GM23248 (cell line): ENCODE data around the gene KCNMA1. TPM values are rescaled to one million over a fixed set of nuclear protein-coding genes. Genes with fewer than 3 reads are reported as not detected.
"Not testable (repeated sequence)": the region's sequence is repeated elsewhere in the genome, so short reads cannot be mapped to it uniquely, and the experiment has no call there.

ENCODE experiments used
- DNase-seq: peaks from one replicate; pipeline ENCODE4 v3.0.0-alpha.2; 2015
- H2AFZ ChIP-seq: fragments of 200-600 bp; sonication (generic); 2 replicates; pipeline ENCODE4 v1.6.1; 2016; ENCODE audit warnings: antibody characterized with exemption
- H3F3A ChIP-seq: fragments of 200-600 bp; sonication (generic); 2 replicates; pipeline ENCODE4 v1.6.1; 2016; ENCODE audit warnings: mild to moderate bottlenecking, antibody characterized with exemption, mixed run types; ENCODE audit not compliant: insufficient read depth
- H3K27ac ChIP-seq: fragments of 200-600 bp; sonication (generic); 2 replicates; pipeline ENCODE4 v1.5.1; 2016; ENCODE audit warnings: mild to moderate bottlenecking
- H3K27me3 ChIP-seq: fragments of 200-600 bp; sonication (generic); replicated peaks from 2 replicates; pipeline ENCODE4 v1.6.1; 2016; ENCODE audit warnings: mild to moderate bottlenecking; ENCODE audit not compliant: insufficient read depth
- H3K36me3 ChIP-seq: fragments of 200-600 bp; sonication (generic); 2 replicates; pipeline ENCODE4 v1.6.1; 2016; ENCODE audit warnings: low read depth, mild to moderate bottlenecking
- H3K4me1 ChIP-seq: fragments of 200-600 bp; sonication (generic); 2 replicates; pipeline ENCODE4 v1.6.1; 2016; ENCODE audit warnings: mild to moderate bottlenecking; ENCODE audit not compliant: insufficient read depth
- H3K4me2 ChIP-seq: fragments of 200-600 bp; sonication (generic); one replicate; pipeline ENCODE4 v1.6.1; 2016; ENCODE audit warnings: mild to moderate bottlenecking; ENCODE audit not compliant: unreplicated experiment
- H3K4me3 ChIP-seq: fragments of 200-600 bp; sonication (generic); 2 replicates; pipeline ENCODE4 v1.5.1; 2016; ENCODE audit warnings: mild to moderate bottlenecking
- H3K79me2 ChIP-seq: fragments of 200-600 bp; sonication (generic); 2 replicates; pipeline ENCODE4 v1.6.1; 2016; ENCODE audit warnings: mild to moderate bottlenecking; ENCODE audit not compliant: insufficient read depth
- H3K9ac ChIP-seq: fragments of 200-600 bp; sonication (generic); 2 replicates; pipeline ENCODE4 v1.6.1; 2016; ENCODE audit warnings: mild to moderate bottlenecking
- H3K9me2 ChIP-seq: fragments of 200-600 bp; sonication (generic); 2 replicates; pipeline ENCODE4 v1.6.1; 2016; ENCODE audit warnings: mixed run types, mild to moderate bottlenecking, moderate library complexity; ENCODE audit not compliant: insufficient read depth
- H3K9me3 ChIP-seq: fragments of 200-600 bp; sonication (generic); one replicate; pipeline ENCODE4 v1.6.1; 2017; ENCODE audit warnings: low read depth
- H4K20me1 ChIP-seq: fragments of 200-600 bp; sonication (generic); 2 replicates; pipeline ENCODE4 v1.6.0; 2016; ENCODE audit not compliant: insufficient read depth
- EZH2 ChIP-seq: fragments of 200-600 bp; sonication (generic); IDR thresholded peaks from 2 replicates; pipeline ENCODE4 v1.6.1; 2018; ENCODE audit warnings: antibody characterized with exemption, mild to moderate bottlenecking; ENCODE audit not compliant: insufficient read depth, poor library complexity, severe bottlenecking
- EZH2phosphoT487 ChIP-seq: fragments of 200-600 bp; sonication (generic); IDR thresholded peaks from 2 replicates; pipeline ENCODE4 v1.6.1; 2018; ENCODE audit warnings: antibody characterized with exemption, moderate library complexity, mild to moderate bottlenecking, low read depth; ENCODE audit not compliant: insufficient read depth
- WGBS, 2 experiments: methylation state at CpG; one replicate each; pipeline ENCODE4 v1.1.6; 2015 to 2017; ENCODE audit warnings: low lambda C conversion rate in 2 of 2, low coverage in 1 of 2; ENCODE audit errors: missing lambda C conversion rate in 2 of 2; 5-methylcytosine and 5-hydroxymethylcytosine counted together
- in situ Hi-C: fragments of 300-500 bp; cut with MboI; formaldehyde crosslinking; loops from 2 replicates; pipeline ENCODE4 v1.15.0; 2020
- polyA plus RNA-seq: library from polyadenylated mRNA; unstranded; fragments of >200 nt; fragmentation: Nextera tagmentation; extraction: Ambion mirVana; gene quantifications from 2 replicates; pipeline ENCODE4 v1.2.1, GENCODE V29; 2016
- total RNA-seq: library from RNA; depleted of rRNA; stranded (reverse); fragments of >200 nt; shearing (Covaris generic); gene quantifications from 2 replicates; pipeline ENCODE4 v1.2.3, GENCODE V29; 2014

The KCNMA1 gene
- total and polyA plus RNA-seq, 2 experiments from 2014 or later: 14.2 to 25.1 TPM

DNA sequence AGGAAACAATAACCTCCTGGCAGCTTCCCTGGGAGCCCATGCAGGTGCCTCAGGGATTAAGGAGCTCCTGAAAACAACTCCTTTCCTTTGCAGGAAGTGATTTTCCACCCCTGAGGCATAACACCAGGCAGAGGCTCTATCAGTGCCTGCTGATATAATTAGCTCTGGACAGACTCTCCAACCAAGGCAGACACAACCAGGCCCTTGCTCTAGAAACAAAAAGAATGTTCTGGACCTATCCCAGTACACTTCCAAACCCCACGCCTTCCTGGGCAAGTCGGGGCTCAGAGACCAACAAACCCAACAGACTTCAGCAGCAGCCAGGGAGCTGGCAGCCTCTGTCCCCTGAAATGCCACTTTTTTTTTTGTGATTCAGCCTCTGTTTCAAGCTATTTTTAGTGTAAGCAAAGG, 247.1 kb downstream of the KCNMA1 start:
- DNase-seq: peak; percentile 51
- H3K9ac ChIP-seq: no peak overlapping the region
- TF ChIP-seq EZH2: no peak
- TF ChIP-seq EZH2phosphoT487: no peak
- peaks cover 54% of the 10 kb centered on the region for H3K4me1 ChIP-seq
- H3K4me2 ChIP-seq: peak overlapping the region; percentile 53
- peaks cover 48% of the 10 kb centered on the region for H3F3A ChIP-seq
- WGBS, 2 experiments: 39% methylated on average over 2 of the region's 2 CpGs
- peak overlapping the region; percentile 74 for H2AFZ ChIP-seq
- H3K27me3 ChIP-seq: no peaks in the 10 kb centered on the region
- H4K20me1 ChIP-seq: no peaks in the 10 kb centered on the region
- peak overlapping the region; percentile 78 for H3K27ac ChIP-seq
- no peak overlapping the region for H3K4me3 ChIP-seq
- H3K9me3 ChIP-seq: no peaks in the 10 kb centered on the region
- no peaks in the 10 kb centered on the region for H3K36me3 ChIP-seq
- H3K79me2 ChIP-seq: peaks cover 18% of the 10 kb centered on the region
- in situ Hi-C loops: loop anchor here (10.0 kb wide), 1 partner anchor 244 kb away; the partner anchor contains the start of gene KCNMA1
- H3K9me2 ChIP-seq: no peaks in the 10 kb centered on the region

- Histone ChIP-seq H3K36me3 (no peaks in the 10 kb centered on the region), H3K9me2 (no peaks in the 10 kb centered on the region), H4K20me1 (no peaks in the 10 kb centered on the region), H3K79me2 (peaks cover 18% of the 10 kb centered on the region), H3K27ac (no peak overlapping the region), H3K4me1 (peaks cover 53% of the 10 kb centered on the region), H2AFZ (no peak overlapping the region), H3K4me3 (no peak overlapping the region), H3K9ac (no peak overlapping the region), H3K9me3 (no peaks in the 10 kb centered on the region), H3K4me2 (no peak overlapping the region), H3K27me3 (no peaks in the 10 kb centered on the region), H3F3A (peaks cover 46% of the 10 kb centered on the region)
- in situ Hi-C loops: no loop called here
- TF ChIP-seq EZH2phosphoT487: no peak
- no peak for TF ChIP-seq EZH2
- DNase-seq: no peak
- WGBS, 2 experiments: 69 to 76% methylated on average over 2 of the region's 2 CpGs
Measured at GRCh38 chr10:77388571-77389100, 249.0 kb downstream of the KCNMA1 start.

DNA sequence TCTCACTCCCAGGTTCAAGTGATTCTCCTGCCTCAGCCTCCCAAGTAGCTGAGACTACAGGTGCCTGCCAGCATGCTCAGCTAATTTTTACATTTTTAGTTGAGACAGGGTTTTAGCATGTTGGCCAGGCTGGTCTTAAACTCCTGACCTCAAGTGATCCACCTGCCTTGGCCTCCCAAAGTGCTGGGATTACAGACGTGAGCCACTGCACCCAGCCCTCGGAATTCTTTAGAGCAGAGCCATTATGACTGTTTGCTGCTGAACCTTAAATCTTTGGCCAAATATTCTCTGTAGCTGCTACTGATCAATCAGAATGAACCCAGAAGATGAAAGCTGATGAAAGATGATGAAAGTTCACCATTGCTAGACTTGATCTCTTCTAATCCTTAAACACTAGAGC, 249.9 kb downstream of the KCNMA1 start:
- H2AFZ ChIP-seq, H3K27me3 ChIP-seq, H3K4me2 ChIP-seq, in situ Hi-C loops, H3K4me3 ChIP-seq, H3K9me2 ChIP-seq, H3K9ac ChIP-seq, H3K36me3 ChIP-seq, DNase-seq, H3K9me3 ChIP-seq, H4K20me1 ChIP-seq: not testable (repeated sequence)
- Histone ChIP-seq H3F3A (peaks cover 40% of the 10 kb centered on the region), H3K4me1 (peaks cover 46% of the 10 kb centered on the region), H3K27ac (peak overlapping the region; percentile 72; the same call in 1 of the 2 replicates), H3K79me2 (peaks cover 18% of the 10 kb centered on the region)
- WGBS, 2 experiments: 70% methylated on average over 2 of the region's 2 CpGs

- no peak for TF ChIP-seq EZH2phosphoT487
- TF ChIP-seq EZH2: no peak
- H3K9ac ChIP-seq: peak overlapping the region; percentile 35
- peak overlapping the region; percentile 44 for H3K4me3 ChIP-seq
- no peaks in the 10 kb centered on the region for H3K36me3 ChIP-seq
- peak overlapping the region; percentile 72 for H3K27ac ChIP-seq
- H3K9me2 ChIP-seq: no peaks in the 10 kb centered on the region
- H3K27me3 ChIP-seq: no peaks in the 10 kb centered on the region
- H3K9me3 ChIP-seq: no peaks in the 10 kb centered on the region
- H3K4me2 ChIP-seq: peak overlapping the region; percentile 67
- H3K4me1 ChIP-seq: peaks cover 42% of the 10 kb centered on the region
- peaks cover 36% of the 10 kb centered on the region for H3F3A ChIP-seq
- DNase-seq: no peak
- in situ Hi-C loops: no loop called here
- no peaks in the 10 kb centered on the region for H4K20me1 ChIP-seq
- H3K79me2 ChIP-seq: peaks cover 18% of the 10 kb centered on the region
- H2AFZ ChIP-seq: peak overlapping the region; percentile 64
Measured at GRCh38 chr10:77387247-77387646, 250.4 kb downstream of the KCNMA1 start.

GRCh38 chr10:77386838-77387237, 250.8 kb downstream of the KCNMA1 start:
- Histone ChIP-seq H3K9ac (peak overlapping the region; percentile 35), H3F3A (peaks cover 35% of the 10 kb centered on the region), H3K9me2 (no peaks in the 10 kb centered on the region), H3K79me2 (peaks cover 18% of the 10 kb centered on the region), H3K36me3 (no peaks in the 10 kb centered on the region), H3K4me3 (peak overlapping the region; percentile 44), H2AFZ (peak overlapping the region; percentile 64), H3K27me3 (no peaks in the 10 kb centered on the region), H3K4me1 (peaks cover 40% of the 10 kb centered on the region), H4K20me1 (no peaks in the 10 kb centered on the region), H3K27ac (peak overlapping the region; percentile 72), H3K4me2 (peak overlapping the region; percentile 67), H3K9me3 (no peaks in the 10 kb centered on the region)
- DNase-seq: peak; percentile 73
- TF ChIP-seq EZH2phosphoT487: no peak
- no peak for TF ChIP-seq EZH2
- in situ Hi-C loops: no loop called here
- 5 to 14% methylated on average over 5 of the region's 5 CpGs for WGBS, 2 experiments
